Stimulated activated CD8-positive, alpha-beta memory T cell treated with anti-CD3 and anti-CD28 coated beads, Interleukin-15, amount 100 ng/mL, for 4 hours (primary cell): Measurements from ENCODE around the gene FEV.
A peak's percentile ranks its signal among the peaks of the same experiment; 100 is the strongest.

Experiments used
- DNase-seq, 2 donors: peaks; one replicate each; pipeline ENCODE4 v3.0.0-alpha.2; 2020; ENCODE audit warnings: low read depth in 2 of 2

FEV gene

DNA sequence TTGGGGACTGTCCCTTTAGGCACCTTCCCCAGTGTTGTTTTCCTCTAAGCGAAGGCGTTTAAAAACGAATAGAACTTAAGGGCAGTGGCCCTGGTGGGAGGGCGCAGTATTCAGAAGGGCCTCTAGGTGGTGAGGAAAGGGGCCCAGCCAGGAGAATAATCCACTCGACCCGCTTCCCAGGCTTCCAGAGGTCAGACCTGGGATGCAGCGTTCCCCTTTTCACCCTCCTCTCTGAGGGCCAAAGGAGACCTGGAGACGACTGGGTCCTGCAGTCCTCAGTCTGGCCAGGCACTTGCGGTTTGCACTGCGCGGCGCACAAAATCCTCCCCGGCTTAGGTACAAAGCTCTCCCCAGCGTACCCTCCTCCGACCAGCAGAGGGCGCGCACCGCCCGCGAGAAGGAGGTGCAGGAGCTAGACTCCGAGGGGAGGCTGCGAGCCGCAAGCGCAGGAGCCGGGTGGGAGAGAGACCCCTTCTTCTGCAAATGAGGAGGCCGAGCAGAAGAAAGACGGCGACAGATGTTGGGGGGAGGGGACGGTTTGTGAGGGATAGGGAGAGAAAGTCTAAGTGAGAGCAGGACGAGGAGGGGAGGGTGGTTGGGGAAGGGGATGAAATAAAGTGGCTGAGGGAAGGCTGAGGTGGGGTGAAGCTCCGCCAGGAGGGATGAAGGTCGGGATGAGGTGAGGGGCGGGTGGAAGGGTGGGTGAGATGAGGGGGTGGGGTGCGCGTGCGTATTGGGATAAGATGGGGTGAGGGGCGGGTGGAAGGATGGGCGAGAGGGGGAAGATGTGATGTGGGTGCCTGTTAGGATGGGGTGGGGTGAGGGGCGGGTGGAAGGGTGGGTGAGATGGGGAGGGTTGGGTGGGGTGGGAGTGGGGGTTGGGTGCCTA is 4.9 kb downstream of the FEV start:
- DNase-seq = peak; percentile 57 to 68

DNA sequence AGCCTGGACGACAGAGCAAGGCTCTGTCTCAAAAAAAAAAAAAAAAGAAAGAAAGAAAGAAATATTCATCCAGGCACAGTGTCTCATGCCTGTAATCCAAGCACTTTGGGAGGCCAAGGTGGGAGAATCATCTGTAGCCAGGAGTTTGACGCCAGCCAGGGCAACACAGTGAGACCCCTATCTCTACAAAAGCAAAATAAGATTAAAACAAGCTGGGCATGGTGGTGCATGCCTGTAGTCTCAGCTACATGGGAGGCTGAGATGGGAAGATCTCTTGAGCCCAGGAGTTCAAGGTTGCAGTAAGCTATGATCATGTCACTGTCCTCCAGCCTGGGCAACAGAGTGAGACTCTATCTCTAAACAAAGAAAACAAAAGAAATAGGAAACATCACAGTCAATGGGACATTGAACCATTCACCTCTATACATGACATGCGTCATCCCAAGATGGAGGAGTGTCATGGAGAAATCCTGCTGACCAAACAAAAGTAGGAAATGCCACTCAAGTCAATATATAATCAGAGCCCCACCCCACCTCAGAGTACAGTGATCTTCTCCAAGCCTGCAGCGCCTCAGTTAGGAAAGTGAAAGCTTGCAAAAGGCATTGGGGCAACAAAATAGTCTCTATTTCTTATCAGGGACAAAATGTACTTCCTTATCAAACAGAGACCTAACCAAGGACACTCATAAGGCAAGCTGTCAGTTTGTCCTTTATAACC is 9.8 kb downstream of the FEV start:
- DNase-seq = no peak

DNA sequence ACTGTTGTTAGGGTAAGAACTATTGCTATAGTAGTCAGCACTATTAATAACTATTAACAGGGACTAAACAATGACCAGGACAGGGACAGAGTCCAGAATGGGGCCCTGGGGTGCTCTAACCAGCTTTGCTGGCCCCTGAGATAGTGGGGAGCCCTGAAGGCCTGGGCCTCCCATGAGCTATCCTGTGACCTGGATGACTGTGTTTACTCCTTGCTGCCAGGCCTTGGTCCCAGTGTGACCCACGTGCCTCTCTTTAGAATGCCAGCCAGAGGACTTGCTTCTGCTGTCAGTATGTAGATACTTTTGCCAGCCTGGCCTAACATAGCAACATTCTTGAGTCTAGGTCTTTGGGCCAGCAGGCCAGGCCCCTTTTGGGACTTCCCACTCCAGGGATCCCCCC is 14.1 kb downstream of the FEV start:
- no peak for DNase-seq

DNA sequence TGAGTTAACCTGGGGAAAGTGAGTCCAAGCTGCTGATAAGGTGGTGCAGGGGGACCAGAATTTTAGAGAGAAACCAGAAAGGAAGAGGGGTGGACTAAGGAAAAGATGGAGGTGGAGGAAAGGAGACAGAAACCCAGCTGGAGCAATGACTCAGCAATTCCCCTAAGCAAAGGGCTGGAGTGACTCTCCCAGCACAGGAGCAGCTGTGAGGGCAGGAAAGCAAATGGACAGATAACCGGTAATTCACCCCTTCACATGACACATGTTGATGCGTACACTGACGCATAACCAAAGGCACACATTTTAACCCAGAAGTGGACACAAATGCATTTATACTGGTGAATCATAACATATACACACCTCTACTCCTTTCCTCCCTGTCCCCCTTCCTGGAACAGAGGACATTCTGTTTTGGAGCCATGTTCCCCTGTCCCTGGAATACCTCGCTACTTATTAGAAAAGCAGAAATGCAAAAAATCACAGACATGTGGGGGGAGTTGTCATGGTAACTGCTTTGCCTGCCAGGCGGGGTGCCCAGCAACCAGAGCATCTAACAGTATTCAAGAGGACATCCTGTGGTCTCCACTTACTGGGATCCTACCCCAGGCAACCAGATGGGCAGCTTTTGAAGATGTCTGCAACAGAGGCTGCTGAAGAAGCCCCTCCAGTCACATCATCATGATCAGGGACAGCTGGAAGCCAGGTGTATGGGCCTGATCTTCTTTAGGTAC is 20.8 kb downstream of the FEV start:
- DNase-seq = no peak

DNA sequence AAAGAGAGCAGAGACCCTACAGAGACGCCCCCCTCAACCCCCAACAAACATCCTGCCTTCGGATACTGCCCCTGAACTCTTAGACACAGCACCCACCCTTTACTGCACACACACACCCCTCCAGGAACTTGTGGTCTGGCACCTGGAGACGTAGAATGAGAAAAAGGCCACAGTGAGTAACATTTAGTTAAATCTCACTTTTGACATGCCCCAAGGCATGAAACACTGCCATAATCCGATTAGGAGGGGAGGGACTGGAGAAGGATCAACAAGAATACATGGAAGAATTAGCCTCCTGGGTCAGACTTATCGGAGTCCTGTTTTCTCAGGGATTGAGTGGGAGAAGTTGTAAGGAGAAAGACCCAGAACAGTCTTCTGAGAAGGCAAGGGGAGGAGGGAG is 21.4 kb downstream of the FEV start:
- DNase-seq = no peak

DNA sequence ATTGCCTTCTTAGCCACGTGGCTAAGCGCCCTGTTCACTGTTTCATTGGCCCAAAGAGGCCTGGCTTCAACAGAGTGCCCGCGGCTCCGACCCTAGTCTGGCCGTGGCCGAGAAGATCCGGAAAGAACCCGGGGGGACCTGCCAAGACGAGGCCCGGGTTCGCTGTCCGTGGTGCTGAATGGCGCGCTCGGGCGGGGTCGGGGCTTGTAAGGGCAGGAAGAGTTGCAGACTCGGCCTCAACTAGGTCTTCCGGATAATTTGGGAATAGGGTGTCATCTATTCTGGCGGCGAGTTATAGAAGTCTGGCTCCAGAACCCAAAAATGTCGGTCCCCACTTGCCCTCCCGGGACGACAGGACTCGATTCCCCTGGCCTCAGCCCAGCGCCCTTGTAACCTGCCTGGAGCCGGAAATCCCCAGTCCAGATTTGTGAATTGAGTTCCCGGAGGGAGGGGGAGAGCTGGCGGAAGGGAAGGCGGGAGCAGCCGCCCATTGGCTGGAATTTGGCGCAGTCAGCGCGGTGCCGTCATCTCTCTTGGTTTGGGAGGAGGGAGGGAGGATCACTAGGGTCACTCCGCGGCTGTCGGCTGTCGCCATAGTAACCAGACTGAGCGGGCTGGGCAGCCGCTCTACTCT is 22.0 kb downstream of the FEV start:
- no peak for DNase-seq

DNA sequence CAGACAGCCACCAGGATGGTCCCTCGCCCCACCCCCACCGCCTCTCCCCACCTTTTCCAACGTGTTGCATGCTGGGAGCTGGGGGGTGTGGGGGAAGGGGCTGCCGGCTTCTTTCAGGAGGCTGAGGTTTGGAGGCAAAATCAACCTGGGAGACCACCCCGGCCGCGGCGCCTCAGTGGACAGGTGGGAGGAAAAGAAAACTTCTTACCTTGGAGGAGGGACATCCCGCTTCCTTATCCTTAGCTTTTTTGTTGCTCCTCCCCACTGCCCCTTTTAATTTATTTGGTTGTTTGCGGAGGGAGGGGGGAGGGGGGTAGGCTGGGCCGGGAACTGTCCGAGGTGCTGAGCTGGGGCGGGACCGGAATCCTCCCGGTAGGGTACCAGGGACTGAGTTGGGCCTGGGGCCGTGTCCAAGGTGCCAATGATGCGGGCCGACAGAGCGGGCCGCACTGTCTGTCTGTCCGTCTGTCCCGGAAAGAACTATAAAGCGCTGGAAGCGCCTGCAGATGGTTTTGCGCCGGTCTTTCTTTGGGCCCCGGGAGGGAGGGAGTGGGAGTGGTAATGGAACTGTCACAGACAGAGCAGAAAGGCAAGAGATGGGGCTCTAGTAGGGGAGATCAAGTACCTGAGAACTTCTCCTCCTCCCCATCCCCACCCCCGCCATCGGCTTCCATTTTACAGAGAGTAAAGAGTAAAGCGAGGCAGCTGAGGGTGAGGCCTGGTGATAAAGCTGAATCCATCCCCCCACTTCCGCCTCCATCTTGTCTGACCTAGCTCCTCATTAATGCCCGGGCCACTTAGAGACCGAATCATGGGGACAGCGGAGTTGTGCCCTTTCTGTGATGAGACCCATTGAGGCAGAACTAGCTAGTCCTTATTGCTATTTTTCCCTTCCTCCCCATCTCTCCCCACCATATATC is 23.1 kb downstream of the FEV start:
- DNase-seq = no peak

DNA sequence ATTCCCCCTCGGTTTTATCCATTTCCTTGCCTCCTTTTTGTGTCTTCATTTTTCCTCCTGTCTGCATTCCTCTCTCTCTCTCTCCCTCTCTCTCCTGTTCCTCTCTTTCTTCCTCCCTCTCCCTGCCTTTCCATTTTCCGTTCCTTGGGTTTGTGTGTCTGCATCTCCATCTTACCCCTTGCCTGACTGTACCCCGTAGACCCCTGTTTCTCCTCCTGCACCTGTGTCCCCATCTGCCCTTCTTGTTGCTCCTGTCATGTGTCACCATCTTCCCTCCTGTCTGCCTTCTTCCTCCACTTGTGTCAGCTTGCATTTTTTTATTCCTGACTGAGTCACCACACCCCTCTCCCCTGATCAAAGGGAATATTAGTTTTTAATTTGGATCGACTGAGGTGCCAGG is 23.8 kb downstream of the FEV start:
- no peak for DNase-seq

DNA sequence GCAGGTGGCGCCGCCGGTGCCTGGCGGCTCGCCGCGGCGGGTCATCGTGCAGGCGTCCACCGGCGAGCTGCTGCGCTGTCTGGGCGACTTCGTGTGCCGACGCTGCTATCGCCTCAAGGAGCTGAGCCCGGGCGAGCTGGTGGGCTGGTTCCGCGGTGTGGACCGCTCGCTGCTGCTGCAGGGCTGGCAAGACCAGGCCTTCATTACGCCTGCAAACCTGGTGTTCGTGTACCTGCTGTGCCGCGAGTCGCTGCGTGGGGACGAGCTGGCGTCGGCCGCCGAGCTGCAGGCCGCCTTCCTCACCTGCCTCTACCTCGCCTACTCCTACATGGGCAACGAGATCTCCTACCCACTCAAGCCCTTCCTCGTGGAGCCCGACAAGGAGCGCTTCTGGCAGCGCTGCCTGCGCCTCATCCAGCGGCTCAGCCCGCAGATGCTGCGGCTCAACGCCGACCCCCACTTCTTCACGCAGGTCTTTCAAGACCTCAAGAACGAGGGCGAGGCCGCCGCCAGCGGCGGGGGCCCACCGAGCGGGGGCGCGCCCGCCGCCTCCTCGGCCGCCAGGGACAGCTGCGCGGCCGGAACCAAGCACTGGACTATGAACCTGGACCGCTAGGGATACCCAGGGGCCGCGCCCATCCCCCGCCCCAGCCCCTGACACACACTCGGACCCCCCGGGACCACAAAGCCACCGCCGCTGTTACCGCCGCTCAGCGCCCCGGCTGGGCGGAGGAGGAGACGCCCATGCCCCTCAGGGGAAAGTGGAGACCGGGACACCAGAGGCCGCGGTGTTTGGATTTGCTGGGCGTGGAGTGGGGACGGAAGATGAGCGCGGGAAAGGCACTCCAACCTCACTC is 24.4 kb downstream of the FEV start:
- no peak for DNase-seq

DNA sequence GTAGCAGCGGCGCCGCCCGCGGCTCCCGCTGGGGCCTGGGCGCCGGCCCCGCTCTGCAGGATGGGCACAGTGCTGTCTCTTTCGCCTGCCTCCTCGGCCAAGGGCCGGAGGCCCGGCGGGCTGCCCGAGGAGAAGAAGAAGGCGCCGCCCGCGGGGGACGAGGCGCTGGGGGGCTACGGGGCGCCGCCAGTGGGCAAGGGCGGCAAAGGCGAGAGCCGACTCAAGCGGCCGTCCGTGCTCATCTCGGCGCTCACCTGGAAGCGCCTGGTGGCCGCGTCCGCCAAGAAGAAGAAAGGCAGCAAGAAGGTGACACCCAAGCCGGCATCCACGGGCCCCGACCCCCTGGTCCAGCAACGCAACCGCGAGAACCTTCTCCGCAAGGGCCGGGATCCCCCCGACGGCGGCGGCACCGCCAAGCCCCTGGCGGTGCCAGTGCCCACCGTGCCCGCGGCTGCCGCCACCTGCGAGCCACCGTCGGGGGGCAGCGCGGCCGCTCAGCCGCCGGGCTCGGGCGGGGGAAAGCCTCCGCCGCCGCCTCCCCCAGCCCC is 25.1 kb downstream of the FEV start:
- DNase-seq = no peak

DNA sequence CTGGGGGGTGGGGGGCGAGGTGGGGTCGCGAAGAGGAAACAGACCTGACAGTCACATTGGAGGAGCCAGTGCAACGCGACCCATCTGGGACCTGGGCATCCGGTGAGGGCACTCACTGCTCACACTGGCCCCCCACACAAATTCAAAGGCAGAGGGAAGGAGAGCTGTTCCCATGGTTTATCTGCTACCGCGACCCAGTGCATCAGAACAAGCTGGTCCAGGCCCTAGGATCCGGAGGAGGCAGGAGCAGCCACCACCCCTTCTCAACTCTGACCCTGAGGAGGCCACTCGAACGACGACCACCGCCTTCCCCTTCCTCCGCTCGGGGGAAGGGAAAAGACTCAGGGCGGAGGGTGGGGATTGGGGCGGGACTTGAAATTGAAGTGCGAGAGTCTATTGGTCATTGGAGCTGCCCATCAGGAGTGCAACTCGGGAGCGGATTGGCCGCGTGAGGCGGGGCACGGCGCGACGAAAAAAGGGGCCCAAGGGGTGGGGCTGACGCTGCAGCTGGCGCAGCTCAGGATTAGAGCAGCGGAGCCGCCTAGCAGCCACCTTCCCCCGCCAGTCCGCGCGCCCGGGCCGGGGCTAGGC is 25.7 kb downstream of the FEV start, which contains the start of gene CDK5R2:
TSS of gene CDK5R2 (plus strand) at position 526 of the 591 bp plus-strand sequence. CDS start 155 bp downstream, outside the sequence.
- peak in 1 of 2 donors; percentile 38 for DNase-seq

DNA sequence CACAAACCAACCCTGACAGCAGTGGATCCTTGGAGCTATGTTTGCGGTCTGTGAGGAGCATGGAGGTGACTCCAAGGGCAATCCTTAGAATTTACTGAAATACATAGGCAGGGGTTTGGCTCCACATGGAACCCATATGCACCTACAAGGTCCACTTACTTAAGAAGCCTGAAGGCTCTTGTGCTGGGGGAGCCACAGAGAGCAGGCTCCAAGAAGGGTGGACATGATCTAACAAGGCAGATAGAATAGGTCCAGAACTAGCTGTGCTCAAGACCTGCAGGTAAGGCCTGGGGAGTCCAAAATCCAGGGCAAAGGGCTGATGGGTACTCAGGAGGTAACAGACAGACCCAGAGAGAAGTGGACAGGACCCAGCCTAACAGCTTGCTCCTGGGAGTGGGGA is 26.7 kb downstream of the FEV start:
- no peak for DNase-seq

DNA sequence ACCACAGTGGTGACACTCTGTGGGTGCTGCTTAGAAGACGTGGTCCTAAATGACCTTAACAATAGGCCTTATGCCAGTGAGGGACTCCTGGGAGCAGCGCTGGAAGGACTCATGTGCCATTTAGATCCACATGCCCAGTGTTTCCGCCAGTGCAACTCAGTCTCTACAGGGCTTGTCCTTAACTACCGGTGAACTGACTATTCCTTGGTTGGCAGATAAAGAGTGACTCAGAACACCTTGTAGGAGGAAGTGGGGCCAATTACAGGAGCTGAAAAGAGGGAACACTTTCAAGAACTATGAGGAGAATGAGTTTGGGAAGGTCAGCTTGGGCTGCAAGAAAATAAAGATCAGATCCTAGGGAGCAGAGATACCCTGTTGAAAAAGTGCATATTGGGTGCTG is 27.3 kb downstream of the FEV start:
- no peak for DNase-seq

DNA sequence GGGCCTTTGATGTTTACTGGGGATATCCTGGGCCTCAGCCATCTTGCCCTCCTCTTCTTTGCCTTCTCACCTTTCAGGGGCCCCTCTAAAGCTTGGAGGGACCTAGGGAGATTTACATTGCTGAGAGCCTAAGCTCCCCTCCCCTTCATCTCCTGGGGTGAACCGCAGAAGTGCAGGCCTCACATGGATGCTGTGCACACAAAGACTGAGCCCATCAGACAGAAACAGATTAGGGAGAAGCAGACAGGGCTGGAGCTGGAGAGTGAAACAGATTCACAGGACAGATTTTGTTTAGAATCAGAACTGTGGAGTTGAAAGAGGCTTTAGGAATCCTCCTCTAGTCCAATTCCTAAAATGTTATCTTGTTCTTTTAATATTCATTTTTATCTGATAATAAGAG is 28.9 kb downstream of the FEV start:
- DNase-seq = no peak

DNA sequence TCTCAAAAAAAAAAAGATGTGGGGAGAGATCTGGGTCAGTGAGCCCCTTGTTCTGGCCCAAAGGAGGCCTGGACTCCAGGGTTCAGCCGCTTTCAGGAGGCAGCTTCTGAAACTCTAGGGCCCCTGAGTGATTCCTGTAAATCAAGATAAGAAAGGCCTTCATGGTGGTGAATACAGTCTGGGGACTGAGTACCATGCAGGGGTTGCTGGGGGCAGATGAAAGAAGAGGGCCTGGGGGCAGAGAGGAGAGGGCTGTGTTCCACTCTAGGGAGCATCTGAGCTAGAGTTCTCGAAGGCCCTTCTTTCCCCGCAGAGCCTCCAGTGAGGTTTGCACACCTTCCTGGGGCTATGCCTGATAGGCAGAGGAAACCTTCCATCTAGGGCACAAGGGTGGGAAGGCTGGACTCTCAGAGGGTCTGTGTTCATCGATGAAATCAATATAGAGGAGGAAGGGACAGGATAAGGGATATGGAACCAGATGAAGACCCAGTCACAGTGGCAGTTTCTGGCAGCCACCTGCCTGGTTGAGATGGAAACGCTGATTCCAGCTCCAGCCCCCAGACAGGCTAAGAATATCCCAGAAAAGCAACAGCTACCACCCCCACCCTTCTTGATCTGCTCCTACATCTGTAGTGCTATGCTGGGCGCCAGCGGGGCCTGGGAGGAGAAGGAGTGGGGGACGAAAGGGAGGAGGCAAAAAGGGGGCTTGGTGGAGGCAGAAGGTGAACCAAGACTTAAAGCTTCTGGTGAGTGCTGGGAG is 30.3 kb downstream of the FEV start:
- DNase-seq = no peak

DNA sequence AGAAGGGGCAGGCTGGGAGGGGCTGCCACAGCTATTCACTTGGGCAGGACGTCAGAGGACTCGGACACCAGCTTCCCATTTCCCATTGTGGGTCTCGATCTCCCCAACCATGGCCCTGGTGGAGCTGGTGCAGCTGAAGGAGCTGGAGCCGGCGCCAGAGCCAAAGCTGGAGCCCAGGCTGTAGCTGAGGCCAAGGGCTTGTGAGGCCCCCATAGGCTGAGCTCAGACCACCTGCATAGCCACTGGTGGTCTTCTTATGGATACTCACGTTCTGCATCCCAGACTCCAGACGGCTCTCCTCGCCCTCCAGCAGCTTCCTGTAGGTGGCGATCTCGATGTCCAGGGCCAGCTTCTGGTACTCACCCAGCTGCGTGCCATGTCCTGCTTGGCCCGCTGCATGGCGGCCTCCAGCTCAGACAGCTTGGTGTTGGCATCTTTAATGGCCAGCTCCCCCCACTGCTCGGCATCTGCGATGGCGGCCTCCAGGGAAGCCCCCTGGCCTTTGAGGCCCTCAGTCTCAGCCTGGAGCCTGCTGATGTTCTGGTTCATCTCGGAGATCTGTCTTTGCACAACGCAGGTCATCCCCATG is 31.5 kb downstream of the FEV start:
- DNase-seq = no peak

DNA sequence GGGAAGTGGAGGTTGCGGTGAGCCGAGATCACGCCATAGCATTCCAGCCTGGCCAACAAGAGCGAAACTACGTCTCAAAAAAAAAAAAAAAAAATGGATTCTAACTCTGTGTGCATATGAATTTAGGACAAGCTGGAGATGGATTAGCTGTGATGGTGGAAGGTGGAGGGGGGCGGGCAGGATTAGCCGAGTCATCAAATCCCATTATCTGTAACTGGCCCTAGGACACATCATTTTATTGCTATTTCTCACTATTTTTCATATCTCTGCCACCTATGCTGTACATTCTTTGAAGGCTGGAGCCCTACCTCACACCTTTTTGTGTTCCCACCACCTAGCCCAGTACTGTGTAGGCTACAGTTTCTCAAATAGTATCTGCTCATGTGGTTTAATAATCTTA is 32.8 kb downstream of the FEV start:
- no peak for DNase-seq

DNA sequence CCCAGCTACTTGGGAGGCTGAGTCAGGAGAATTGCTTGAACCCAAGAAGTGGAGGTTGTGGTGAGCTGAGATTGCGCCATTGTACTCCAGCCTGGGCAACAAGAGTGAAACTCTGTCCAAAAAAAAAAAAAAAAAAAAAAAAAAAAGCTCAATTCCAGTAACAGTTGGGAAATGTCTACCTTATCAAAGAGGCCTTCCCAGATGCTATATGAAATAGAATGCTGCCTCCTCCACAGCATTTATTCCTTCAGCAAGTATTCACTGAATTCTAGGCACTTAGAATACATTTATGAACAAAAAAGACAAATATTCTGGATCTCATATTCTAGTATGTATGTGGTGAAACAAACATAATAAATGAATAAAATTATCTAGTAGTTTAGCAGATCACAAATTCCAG is 38.4 kb downstream of the FEV start:
- DNase-seq = no peak
